Natural killer cell (primary cell): ENCODE data around the gene SMAGP. TPM values are rescaled to one million over a fixed set of nuclear protein-coding genes. Genes with fewer than 3 reads are reported as not detected.

Experiments used
- ATAC-seq, 3 donors: fragments of 150-1000 bp in 2 of 3; fragments of 200-7000 bp in 1 of 3; cut with Tn5 transposase; 1 replicate in 1 of 3; 2 replicates in 2 of 3; pipeline ENCODE4 v1.10.0; 2021; ENCODE audit warnings: mild to moderate bottlenecking in 2 of 3, moderate library complexity in 2 of 3
- DNase-seq, 2 donors: peaks; one replicate each; pipeline versions ENCODE4 v3.0.0 to v3.0.0-alpha.2; 2013 to 2021; ENCODE audit warnings: mixed read lengths in 1 of 2
- H3K27ac ChIP-seq: one replicate; pipeline ENCODE4 v1.5.1; 2013; ENCODE audit warnings: mild to moderate bottlenecking, low read length
- H3K27me3 ChIP-seq: one replicate; pipeline ENCODE4 v1.6.1; 2013; ENCODE audit warnings: low read length; ENCODE audit not compliant: control insufficient read depth, insufficient read depth
- H3K36me3 ChIP-seq: one replicate; pipeline ENCODE4 v1.6.1; 2013; ENCODE audit warnings: low read length; ENCODE audit not compliant: control insufficient read depth, insufficient read depth
- H3K4me1 ChIP-seq: one replicate; pipeline ENCODE4 v1.6.1; 2013; ENCODE audit warnings: low read length; ENCODE audit not compliant: control insufficient read depth, insufficient read depth
- H3K4me3 ChIP-seq: one replicate; pipeline ENCODE4 v1.5.1; 2013; ENCODE audit warnings: low read length
- H3K9me3 ChIP-seq: one replicate; pipeline ENCODE4 v1.6.1; 2013; ENCODE audit warnings: low read length; ENCODE audit not compliant: control insufficient read depth, insufficient read depth
- H3K27ac Mint-ChIP-seq, 2 donors: one replicate each; pipeline ENCODE4 v1.8.0; 2022; ENCODE audit warnings: mild to moderate bottlenecking in 2 of 2, mixed read lengths in 2 of 2, moderate library complexity in 1 of 2
- H3K27me3 Mint-ChIP-seq, 2 donors: one replicate each; pipeline ENCODE4 v1.8.0; 2022; ENCODE audit warnings: low read depth in 2 of 2, mixed read lengths in 2 of 2
- H3K36me3 Mint-ChIP-seq: one replicate; pipeline ENCODE4 v1.8.0; 2022; ENCODE audit warnings: mixed read lengths
- H3K4me1 Mint-ChIP-seq, 2 donors: one replicate each; pipeline ENCODE4 v1.8.0; 2022; ENCODE audit warnings: mixed read lengths in 2 of 2
- H3K4me3 Mint-ChIP-seq: one replicate; pipeline ENCODE4 v1.8.0; 2022; ENCODE audit warnings: mild to moderate bottlenecking, moderate library complexity, mixed read lengths
- H3K9me3 Mint-ChIP-seq, 2 donors: one replicate each; pipeline ENCODE4 v1.8.0; 2022; ENCODE audit warnings: mixed read lengths in 2 of 2
- WGBS: methylation state at CpG from one replicate; pipeline ENCODE4 v1.1.7; 2013; ENCODE audit warnings: missing lambda C conversion rate; ENCODE audit not compliant: insufficient coverage; 5-methylcytosine and 5-hydroxymethylcytosine counted together
- intact Hi-C: fragments of 100-400 bp; cut with micrococcal nuclease; formaldehyde crosslinking; loops from one replicate; pipeline ENCODE4 v1.14.2; 2022
- total RNA-seq, 4 donors: library from RNA; stranded (reverse); fragments of 120-200 nt in 1 of 4; gene quantifications; one replicate each; pipeline versions ENCODE4 v1.2.3 to v1.2.4, GENCODE V29; 2013 to 2022
- TF ChIP-seq, protein P1 (sequence below): fragments of 200-600 bp; IDR thresholded peaks from one replicate; pipeline ENCODE4 v1.8.0; 2022; ENCODE audit warnings: antibody characterized with exemption

SMAGP gene
- total RNA-seq, 3 donors from 2014 or later (not counting 1 experiment from before 2014, with no cell fraction given), result 6.5 to 26.2 (median 19.0) TPM

DNA sequence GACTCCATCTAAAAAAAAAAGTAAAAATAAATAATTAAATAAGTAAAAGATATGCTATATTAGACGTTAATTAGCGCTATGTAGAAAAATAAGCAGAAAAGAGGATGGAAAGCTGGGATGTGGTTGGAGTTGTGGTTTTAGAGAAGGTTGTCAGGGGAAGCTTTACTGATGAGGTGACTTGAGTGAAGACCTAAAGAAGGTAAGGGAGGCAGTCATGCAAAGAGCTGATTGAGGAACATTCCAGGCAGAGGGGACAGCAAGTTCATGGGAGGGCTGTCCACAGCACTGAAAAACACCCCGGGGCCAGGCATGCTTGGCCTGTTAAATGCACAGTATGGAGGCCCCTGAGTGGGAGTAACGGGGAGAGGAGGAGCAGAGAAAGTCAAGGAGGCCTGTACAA is 15.7 kb downstream of the SMAGP start:
- Histone ChIP-seq H3K4me1 (no peaks in the 10 kb centered on the region), H3K27ac (no peak overlapping the region), H3K4me3 (no peak overlapping the region), H3K36me3 (no peaks in the 10 kb centered on the region), H3K9me3 (no peaks in the 10 kb centered on the region), H3K27me3 (no peaks in the 10 kb centered on the region)
- H3K9me3 Mint-ChIP-seq, result no peaks in the 10 kb centered on the region
- H3K27me3 Mint-ChIP-seq, result no peaks in the 10 kb centered on the region
- ATAC-seq, result no peak
- TF ChIP-seq, protein P1, sequence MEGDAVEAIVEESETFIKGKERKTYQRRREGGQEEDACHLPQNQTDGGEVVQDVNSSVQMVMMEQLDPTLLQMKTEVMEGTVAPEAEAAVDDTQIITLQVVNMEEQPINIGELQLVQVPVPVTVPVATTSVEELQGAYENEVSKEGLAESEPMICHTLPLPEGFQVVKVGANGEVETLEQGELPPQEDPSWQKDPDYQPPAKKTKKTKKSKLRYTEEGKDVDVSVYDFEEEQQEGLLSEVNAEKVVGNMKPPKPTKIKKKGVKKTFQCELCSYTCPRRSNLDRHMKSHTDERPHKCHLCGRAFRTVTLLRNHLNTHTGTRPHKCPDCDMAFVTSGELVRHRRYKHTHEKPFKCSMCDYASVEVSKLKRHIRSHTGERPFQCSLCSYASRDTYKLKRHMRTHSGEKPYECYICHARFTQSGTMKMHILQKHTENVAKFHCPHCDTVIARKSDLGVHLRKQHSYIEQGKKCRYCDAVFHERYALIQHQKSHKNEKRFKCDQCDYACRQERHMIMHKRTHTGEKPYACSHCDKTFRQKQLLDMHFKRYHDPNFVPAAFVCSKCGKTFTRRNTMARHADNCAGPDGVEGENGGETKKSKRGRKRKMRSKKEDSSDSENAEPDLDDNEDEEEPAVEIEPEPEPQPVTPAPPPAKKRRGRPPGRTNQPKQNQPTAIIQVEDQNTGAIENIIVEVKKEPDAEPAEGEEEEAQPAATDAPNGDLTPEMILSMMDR, result no peak
- no peak overlapping the region for H3K4me3 Mint-ChIP-seq
- peaks cover 4 to 5% of the 10 kb centered on the region in 2 donors for H3K4me1 Mint-ChIP-seq
- no peaks in the 10 kb centered on the region for H3K36me3 Mint-ChIP-seq
- intact Hi-C loops, result no loop called here
- no peak for DNase-seq
- H3K27ac Mint-ChIP-seq, result peak overlapping the region in 1 of 2 donors; percentile 14
- 75% methylated on average over 4 of the region's 4 CpGs for WGBS

DNA sequence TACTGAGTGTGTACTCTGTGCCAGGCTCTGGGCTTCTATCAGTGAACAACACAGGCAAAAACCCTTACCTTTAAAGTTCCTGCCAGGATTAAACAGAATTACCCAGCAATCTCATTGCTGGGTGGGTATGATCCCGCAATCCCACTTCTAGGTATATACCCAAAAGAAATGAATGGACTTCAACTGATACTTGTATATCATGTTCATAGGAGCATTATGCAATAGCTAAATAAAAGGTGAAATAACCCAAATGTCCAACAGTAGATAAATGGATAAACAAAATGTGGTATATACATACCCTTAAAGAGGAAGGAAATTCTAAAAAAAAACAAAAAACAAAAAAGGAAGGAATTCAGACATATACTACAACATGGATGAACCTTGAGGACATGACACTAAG is 16.9 kb downstream of the SMAGP start:
- H3K27ac ChIP-seq, result no peak overlapping the region
- no peaks in the 10 kb centered on the region for H3K4me1 ChIP-seq
- H3K9me3 ChIP-seq, result no peaks in the 10 kb centered on the region
- Mint-ChIP-seq H3K4me3 (no peak overlapping the region), H3K27me3 (no peaks in the 10 kb centered on the region), H3K36me3 (no peaks in the 10 kb centered on the region), H3K9me3 (no peaks in the 10 kb centered on the region), H3K4me1 (peaks cover 7 to 8% of the 10 kb centered on the region in 2 donors), H3K27ac (no peak overlapping the region)
- no peak for DNase-seq
- WGBS, result no CpG with 5 or more reads among the region's 1 CpG
- TF ChIP-seq, protein P1, result no peak
- no peaks in the 10 kb centered on the region for H3K36me3 ChIP-seq
- no peak overlapping the region for H3K4me3 ChIP-seq
- no peak for ATAC-seq
- intact Hi-C loops, result no loop called here
- H3K27me3 ChIP-seq, result no peaks in the 10 kb centered on the region

DNA sequence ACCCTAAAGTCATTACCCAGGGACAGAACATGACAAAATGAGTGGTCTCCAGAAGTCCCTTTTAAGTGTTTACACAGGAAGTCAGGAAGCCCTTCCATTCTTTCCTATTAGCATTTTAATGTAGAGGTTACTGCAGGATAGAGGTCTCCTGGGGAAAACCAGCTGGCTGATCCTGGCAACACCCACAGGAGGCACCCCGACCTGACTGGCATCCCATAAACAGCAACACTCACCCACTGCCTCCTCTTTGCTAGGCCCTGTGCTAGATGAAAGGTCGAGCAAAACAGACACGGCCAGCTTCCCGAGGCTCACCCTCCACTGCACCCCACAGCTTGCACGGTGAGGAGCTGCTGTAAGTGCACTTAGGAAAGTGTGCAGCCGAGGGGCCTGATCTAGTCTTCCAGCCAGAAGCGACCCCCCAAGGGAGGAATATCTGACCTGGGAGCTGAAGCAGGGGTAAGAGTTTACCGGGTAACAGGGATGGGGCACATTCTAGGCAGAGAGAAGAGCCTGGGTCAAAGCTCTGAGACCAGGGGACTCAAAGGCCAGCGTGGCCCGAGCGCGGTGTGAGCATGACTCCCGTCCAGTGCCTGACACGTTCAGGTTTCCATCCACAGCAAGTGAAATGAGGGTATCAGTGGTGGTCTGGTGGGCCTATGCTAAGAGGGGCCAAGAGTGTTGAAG is 22.6 kb downstream of the SMAGP start:
- H3K9me3 ChIP-seq, result no peaks in the 10 kb centered on the region
- peak overlapping the region; percentile 39 for H3K27ac ChIP-seq
- WGBS, result 94% methylated on average over 14 of the region's 14 CpGs
- Mint-ChIP-seq H3K36me3 (peaks cover 1% of the 10 kb centered on the region), H3K27ac (peak overlapping the region; percentile 82 to 89), H3K4me1 (peaks cover 36 to 37% of the 10 kb centered on the region in 2 donors), H3K4me3 (peak overlapping the region; percentile 17), H3K27me3 (no peaks in the 10 kb centered on the region), H3K9me3 (no peaks in the 10 kb centered on the region)
- DNase-seq (no peak), ATAC-seq (no peak)
- TF ChIP-seq, protein P1, result no peak
- H3K4me1 ChIP-seq, result peaks cover 21% of the 10 kb centered on the region
- no peaks in the 10 kb centered on the region for H3K27me3 ChIP-seq
- H3K36me3 ChIP-seq, result peaks cover 17% of the 10 kb centered on the region
- intact Hi-C loops, result no loop called here
- no peak overlapping the region for H3K4me3 ChIP-seq
